AG04449 (cell line): Measurements from ENCODE around the gene ZBTB7B.

Experiments used
- CTCF ChIA-PET: fragments of 350-600 bp; formaldehyde crosslinking; extraction: SDS; loops from one replicate; lab custom pipeline; 2021; ENCODE audit warnings: antibody characterized with exemption; lab: Yijun Ruan, JAX
- POLR2A ChIA-PET: fragments of 400-600, 350-600 bp; formaldehyde crosslinking; extraction: SDS; loops from one replicate; lab custom pipeline; 2020; ENCODE audit warnings: antibody characterized with exemption, inconsistent platforms; lab: Yijun Ruan, JAX
- DNase-seq: peaks from one replicate; pipeline ENCODE4 v3.0.0-alpha.2; 2010; ENCODE audit warnings: low read depth, low spot score
- H3K4me3 ChIP-seq: 2 replicates; pipeline ENCODE4 v1.5.1; 2011; ENCODE audit warnings: low read depth, mild to moderate bottlenecking, control low read depth, low read length
- CTCF ChIP-seq: IDR thresholded peaks from one replicate; pipeline ENCODE4 v1.5.1; 2011; ENCODE audit warnings: mild to moderate bottlenecking, moderate library complexity, low read length, control low read depth, inconsistent platforms; ENCODE audit not compliant: insufficient read depth; ENCODE audit errors: missing control alignments

ZBTB7B gene

GRCh38 chr1:155023627-155024026 lies 21.0 kb downstream of the ZBTB7B start:
- ChIA-PET CTCF (interaction anchor here (0.8 to 10.5 kb wide), 5 partner anchors 19 to 63 kb away, joined by 3 to 244 read pairs (median 9); partner anchors contain the start of genes LENEP and ZBTB7B), POLR2A (no interaction called here)
- no peak for DNase-seq
- H3K4me3 ChIP-seq, result no peak overlapping the region
- no peak for TF ChIP-seq CTCF

DNA sequence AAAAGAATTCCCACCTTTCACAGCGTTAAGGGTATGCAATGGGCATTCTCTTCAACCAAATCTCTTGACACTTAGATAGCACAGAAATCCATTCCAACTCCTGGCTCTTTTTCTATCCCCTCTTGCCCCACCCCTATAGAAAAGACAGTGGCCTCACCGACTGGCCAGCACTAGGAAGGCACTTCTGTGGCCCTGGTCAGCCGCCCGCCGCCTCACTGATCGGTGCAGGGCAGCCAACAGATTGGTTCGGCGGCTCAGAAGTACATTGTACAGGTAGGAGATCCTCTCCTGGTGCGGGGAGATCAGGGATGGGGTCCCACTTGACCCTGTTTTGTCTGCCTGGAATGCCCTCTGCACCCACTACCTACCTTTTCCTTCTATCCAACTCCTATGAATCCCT lies 21.7 kb downstream of the ZBTB7B start:
- no peak for TF ChIP-seq CTCF
- CTCF ChIA-PET, result interaction anchor here (1.3 to 7.2 kb wide), 2 partner anchors 6 to 21 kb away, joined by 3 to 53 read pairs; no protein-coding TSS in a partner anchor
- DNase-seq, result no peak
- no peak overlapping the region for H3K4me3 ChIP-seq
- POLR2A ChIA-PET, result interaction anchor here (0.6 kb wide), 1 partner anchor 69 kb away, joined by 3 read pairs; the partner anchor contains the start of gene PBXIP1

GRCh38 chr1:155026154-155026553 lies 23.6 kb downstream of the ZBTB7B start:
- DNase-seq, result no peak
- POLR2A ChIA-PET, result no interaction called here

DNA sequence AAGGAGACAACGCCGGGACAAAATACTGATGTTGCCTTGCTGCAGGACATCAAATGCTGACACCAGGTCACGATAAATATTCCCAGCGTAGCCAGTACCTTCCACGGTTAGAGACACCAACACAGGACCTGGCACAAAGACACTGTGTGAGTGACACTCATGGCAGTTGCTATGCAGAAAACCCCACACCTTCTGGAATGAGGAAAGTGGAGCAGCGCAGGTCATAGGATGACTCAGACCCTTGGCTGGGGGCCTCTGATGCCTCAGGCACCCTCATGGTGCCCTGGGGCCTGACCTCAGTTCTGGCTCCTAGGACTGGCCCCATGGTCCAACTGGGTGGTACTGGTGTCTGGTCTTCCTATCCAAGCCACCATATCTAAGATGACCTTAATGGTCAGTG lies 24.0 kb downstream of the ZBTB7B start:
- ChIA-PET CTCF (interaction anchor here (1.0 to 7.2 kb wide), 2 partner anchors 8 to 35 kb away, joined by 3 to 53 read pairs; no protein-coding TSS in a partner anchor), POLR2A (no interaction called here)
- TF ChIP-seq CTCF, result no peak
- DNase-seq, result no peak
- no peak overlapping the region for H3K4me3 ChIP-seq

More at GRCh38 chr1:155026154-155026553, 23.6 kb downstream of the ZBTB7B start:
- no peak overlapping the region for H3K4me3 ChIP-seq
- CTCF ChIA-PET, result interaction anchor here (0.7 to 7.2 kb wide), 4 partner anchors 8 to 59 kb away, joined by 3 to 53 read pairs (median 4); no protein-coding TSS in a partner anchor
- TF ChIP-seq CTCF, result no peak

DNA sequence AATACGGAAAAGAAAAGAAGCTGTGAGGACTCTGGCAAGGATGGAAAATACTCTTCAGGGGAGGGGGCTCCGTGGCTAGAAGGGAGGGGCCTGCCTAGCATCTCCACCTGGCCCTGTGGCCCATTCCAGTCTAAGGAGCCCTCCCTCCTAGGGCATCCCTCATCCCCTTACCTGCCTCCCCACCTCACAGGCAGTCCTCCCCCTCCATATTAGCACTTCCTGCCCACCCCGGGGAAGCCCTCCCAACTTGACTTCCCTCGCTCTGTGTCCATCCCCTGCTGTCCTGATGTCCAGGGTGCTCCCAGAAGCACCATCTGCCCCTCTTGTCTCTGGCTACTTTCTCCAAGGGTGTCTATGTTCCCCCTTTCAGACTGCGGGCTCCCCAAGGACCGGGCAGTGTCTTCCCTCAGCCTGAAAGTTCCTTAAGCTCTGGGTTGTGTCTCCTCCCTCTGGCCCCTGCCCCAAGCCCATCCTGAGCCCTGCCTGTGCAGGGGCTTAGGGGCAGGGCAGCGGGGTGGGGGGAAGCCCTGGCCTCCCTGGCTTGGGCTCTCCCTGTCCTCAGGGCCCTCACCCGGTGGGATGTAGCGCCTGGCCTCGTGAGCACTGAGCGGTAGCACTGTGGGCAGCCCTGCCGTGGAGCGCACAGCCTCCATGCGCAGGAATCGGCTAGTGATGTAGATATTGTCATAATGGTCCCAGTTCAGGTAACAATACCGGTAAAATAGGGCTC lies 27.1 kb downstream of the ZBTB7B start:
- no peak for TF ChIP-seq CTCF
- POLR2A ChIA-PET, result no interaction called here
- H3K4me3 ChIP-seq, result no peak overlapping the region
- DNase-seq, result no peak
- CTCF ChIA-PET, result interaction anchor here (1.1 to 9.3 kb wide), 3 partner anchors 11 to 68 kb away, joined by 3 to 85 read pairs (median 53); partner anchors contain the start of gene PYGO2

DNA sequence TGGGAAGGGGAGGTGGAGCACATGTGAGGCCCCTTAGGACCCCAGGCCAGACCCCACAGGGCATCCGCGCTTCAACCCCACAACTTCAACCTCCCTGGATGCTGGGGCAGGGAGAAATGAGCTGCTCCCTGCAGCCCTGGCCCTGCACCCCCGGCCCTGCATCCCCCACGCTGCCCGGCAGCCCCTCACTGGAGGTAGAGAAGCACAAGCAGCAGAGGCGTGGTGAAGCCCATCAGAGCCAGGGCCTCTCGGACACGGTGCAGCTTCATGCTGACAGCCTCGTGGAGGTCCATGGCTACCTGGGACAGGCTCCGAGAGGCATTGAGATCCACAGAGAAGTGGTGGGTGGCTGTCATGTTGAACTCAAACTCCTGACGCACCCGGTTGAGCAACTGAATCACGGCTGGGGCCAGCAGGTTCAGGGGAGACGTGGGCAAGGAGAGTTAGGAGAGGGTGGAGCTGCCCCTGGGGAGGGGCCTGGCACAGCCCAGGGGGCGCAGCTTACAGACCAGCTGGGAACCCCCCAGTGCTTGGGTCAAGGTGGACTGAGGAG lies 27.7 kb downstream of the ZBTB7B start:
- no peak for DNase-seq
- ChIA-PET POLR2A (interaction anchor here (1.1 kb wide), 1 partner anchor 15 kb away, joined by 3 read pairs; no protein-coding TSS in a partner anchor), CTCF (interaction anchor here (0.9 to 9.3 kb wide), 4 partner anchors 12 to 69 kb away, joined by 3 to 85 read pairs (median 28); partner anchors contain the start of genes ADAM15 and PYGO2)
- no peak for TF ChIP-seq CTCF
- no peak overlapping the region for H3K4me3 ChIP-seq
